ENCODE measurements around the gene PSMA1.

The PSMA1 gene

GRCh38 chr11:14539982-14540421 is 19.8 kb upstream of the PSMA1 start:
- TF ChIP-seq EZH2 (IDR thresholded peaks at IDR 0.05; ENCODE audit: borderline replicate concordance, low read length) (no peak), CTCF (IDR thresholded peaks at IDR 0.05; ENCODE audit: low read length) (peak; percentile 28; the same call in 1 of the 2 replicates)
- Histone ChIP-seq H3K4me3 (ENCODE audit: low read depth, low read length, poor library complexity, severe bottlenecking) (no peak overlapping the region), H3K9me2 (ENCODE audit: low read depth, low read length) (no peaks in the 10 kb centered on the region), H3K9me3 (ENCODE audit: low read length) (no peaks in the 10 kb centered on the region), H3K4me2 (ENCODE audit: low read length) (peak overlapping the region; percentile 31; the same call in 1 of the 2 replicates), H3F3A (ENCODE audit: insufficient read depth, low read length) (no peaks in the 10 kb centered on the region), H4K20me1 (ENCODE audit: insufficient read depth, low read length) (no peaks in the 10 kb centered on the region), H3K27me3 (ENCODE audit: insufficient read depth, low read length) (no peaks in the 10 kb centered on the region), H3K9ac (ENCODE audit: low read length) (peak overlapping the region; percentile 36; the same call in 1 of the 2 replicates), H3K36me3 (ENCODE audit: insufficient read depth, low read length) (no peaks in the 10 kb centered on the region), H3K4me1 (ENCODE audit: insufficient read depth, low read length, severe bottlenecking) (peaks cover 55% of the 10 kb centered on the region), H3K79me2 (ENCODE audit: insufficient read depth, low read length) (no peaks in the 10 kb centered on the region), H3K27ac (ENCODE audit: low read depth, low read length, poor library complexity, severe bottlenecking) (peak overlapping the region; percentile 76), H2AFZ (ENCODE audit: low read length) (no peak overlapping the region)

GRCh38 chr11:14538926-14539554 is 18.9 kb upstream of the PSMA1 start:
- H3K4me2 ChIP-seq (ENCODE audit: low read length) = peak overlapping the region; percentile 7; the same call in 1 of the 2 replicates
- no peak for TF ChIP-seq CTCF (IDR thresholded peaks at IDR 0.05; ENCODE audit: low read length)
- no peak for TF ChIP-seq EZH2 (IDR thresholded peaks at IDR 0.05; ENCODE audit: borderline replicate concordance, low read length)
- H3K9ac ChIP-seq (ENCODE audit: low read length) = peak overlapping the region; percentile 15; the same call in 1 of the 2 replicates
- no peaks in the 10 kb centered on the region for H3K9me3 ChIP-seq (ENCODE audit: low read length)
- peak overlapping the region; percentile 36 for H2AFZ ChIP-seq (ENCODE audit: low read length)
- H4K20me1 ChIP-seq (ENCODE audit: insufficient read depth, low read length) = no peaks in the 10 kb centered on the region
- no peaks in the 10 kb centered on the region for H3K36me3 ChIP-seq (ENCODE audit: insufficient read depth, low read length)
- H3K4me1 ChIP-seq (ENCODE audit: insufficient read depth, low read length, severe bottlenecking) = peaks cover 55% of the 10 kb centered on the region
- H3K9me2 ChIP-seq (ENCODE audit: low read depth, low read length) = no peaks in the 10 kb centered on the region
- no peaks in the 10 kb centered on the region for H3F3A ChIP-seq (ENCODE audit: insufficient read depth, low read length)
- H3K79me2 ChIP-seq (ENCODE audit: insufficient read depth, low read length) = no peaks in the 10 kb centered on the region
- H3K27ac ChIP-seq (ENCODE audit: low read depth, low read length, poor library complexity, severe bottlenecking) = peak overlapping the region; percentile 76
- no peaks in the 10 kb centered on the region for H3K27me3 ChIP-seq (ENCODE audit: insufficient read depth, low read length)
- no peak overlapping the region for H3K4me3 ChIP-seq (ENCODE audit: low read depth, low read length, poor library complexity, severe bottlenecking)

GRCh38 chr11:14538271-14538925 is 18.2 kb upstream of the PSMA1 start:
- TF ChIP-seq CTCF (IDR thresholded peaks at IDR 0.05; ENCODE audit: low read length) = no peak
- no peak for TF ChIP-seq EZH2 (IDR thresholded peaks at IDR 0.05; ENCODE audit: borderline replicate concordance, low read length)
- peak overlapping the region; percentile 36 for H2AFZ ChIP-seq (ENCODE audit: low read length)
- no peak overlapping the region for H3K4me2 ChIP-seq (ENCODE audit: low read length)
- peak overlapping the region; percentile 15; the same call in 1 of the 2 replicates for H3K9ac ChIP-seq (ENCODE audit: low read length)
- H3K4me1 ChIP-seq (ENCODE audit: insufficient read depth, low read length, severe bottlenecking) = peaks cover 55% of the 10 kb centered on the region
- no peaks in the 10 kb centered on the region for H3F3A ChIP-seq (ENCODE audit: insufficient read depth, low read length)
- H3K36me3 ChIP-seq (ENCODE audit: insufficient read depth, low read length) = no peaks in the 10 kb centered on the region
- H3K9me3 ChIP-seq (ENCODE audit: low read length) = no peaks in the 10 kb centered on the region
- no peaks in the 10 kb centered on the region for H3K79me2 ChIP-seq (ENCODE audit: insufficient read depth, low read length)
- H4K20me1 ChIP-seq (ENCODE audit: insufficient read depth, low read length) = no peaks in the 10 kb centered on the region
- no peaks in the 10 kb centered on the region for H3K9me2 ChIP-seq (ENCODE audit: low read depth, low read length)
- peak overlapping the region; percentile 76 for H3K27ac ChIP-seq (ENCODE audit: low read depth, low read length, poor library complexity, severe bottlenecking)
- H3K27me3 ChIP-seq (ENCODE audit: insufficient read depth, low read length) = no peaks in the 10 kb centered on the region
- H3K4me3 ChIP-seq (ENCODE audit: low read depth, low read length, poor library complexity, severe bottlenecking) = no peak overlapping the region
